Upper lobe of right lung (tissue), 1 donor: ENCODE results near the gene QSOX2. TPM values are rescaled to one million over a fixed set of nuclear protein-coding genes. Genes with fewer than 3 reads are reported as not detected.
"Not testable (repeated sequence)": the region's sequence is repeated elsewhere in the genome, so short reads cannot be mapped to it uniquely, and the experiment has no call there.

Experiments used
- ATAC-seq: fragments of 200-7000 bp; cut with Tn5 transposase; one replicate; pipeline ENCODE4 v1.9.1; 2020; ENCODE audit warnings: mild to moderate bottlenecking, moderate library complexity
- DNase-seq: peaks from one replicate; pipeline ENCODE4 v3.0.0-alpha.2; 2020
- H3K27ac ChIP-seq: fragments of 200-600 bp; one replicate; pipeline ENCODE4 v1.8.0; 2022
- H3K27me3 ChIP-seq: fragments of 200-600 bp; one replicate; pipeline ENCODE4 v1.8.0; 2022; ENCODE audit warnings: mild to moderate bottlenecking
- H3K36me3 ChIP-seq: fragments of 200-600 bp; one replicate; pipeline ENCODE4 v1.8.0; 2022
- H3K4me1 ChIP-seq: fragments of 200-600 bp; one replicate; pipeline ENCODE4 v1.8.0; 2022
- H3K4me3 ChIP-seq: fragments of 200-600 bp; one replicate; pipeline ENCODE4 v1.8.0; 2022; ENCODE audit warnings: mild to moderate bottlenecking
- H3K9me3 ChIP-seq: fragments of 200-600 bp; one replicate; pipeline ENCODE4 v1.8.0; 2022
- intact Hi-C: fragments of 100-400 bp; cut with DNase I; formaldehyde crosslinking; loops from one replicate; pipeline ENCODE4 v1.11.0; 2022
- total RNA-seq: library from RNA; stranded (reverse); fragmentation: NEBNext Ultra II Directional; extraction: Animal tissue kit (Norgen Biotek cat#: 25700); gene quantifications from one replicate; pipeline ENCODE4 v1.2.1, GENCODE V29; 2021
- TF ChIP-seq, protein P1 (sequence below): fragments of 200-600 bp; IDR thresholded peaks from one replicate; pipeline ENCODE4 v1.8.0; 2022; ENCODE audit warnings: antibody characterized with exemption
- donor health status: DM: no; HTN: yes; CAD: no; lungs with severe emphysema.

Gene QSOX2
- total RNA-seq, 1 donor from 2014 or later, result 13.1 TPM

DNA sequence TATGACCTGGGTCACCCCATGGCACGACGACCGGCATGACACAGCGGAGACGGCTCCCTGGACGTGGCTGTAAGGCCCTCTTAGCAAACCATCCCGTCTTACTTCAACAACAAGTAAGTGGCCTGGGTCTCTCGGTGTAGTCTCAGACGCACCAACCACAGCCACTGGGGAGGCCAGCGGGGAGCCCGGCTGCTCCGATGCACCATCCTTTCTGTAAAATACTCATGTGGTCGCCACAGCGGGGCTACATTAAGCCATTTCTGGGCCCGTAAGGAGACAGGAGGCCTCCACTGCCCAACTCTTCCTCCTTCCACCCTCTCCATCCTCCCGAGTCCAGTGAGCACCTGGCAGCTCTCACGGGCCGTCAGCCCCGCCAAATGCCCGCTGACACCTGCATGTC lies 4.7 kb downstream of the QSOX2 start:
- ATAC-seq, result no peak
- Histone ChIP-seq H3K27ac (no peak overlapping the region), H3K27me3 (no peaks in the 10 kb centered on the region), H3K9me3 (no peaks in the 10 kb centered on the region), H3K36me3 (peaks cover 6% of the 10 kb centered on the region), H3K4me1 (peaks cover 27% of the 10 kb centered on the region), H3K4me3 (no peak overlapping the region)
- TF ChIP-seq, protein P1, sequence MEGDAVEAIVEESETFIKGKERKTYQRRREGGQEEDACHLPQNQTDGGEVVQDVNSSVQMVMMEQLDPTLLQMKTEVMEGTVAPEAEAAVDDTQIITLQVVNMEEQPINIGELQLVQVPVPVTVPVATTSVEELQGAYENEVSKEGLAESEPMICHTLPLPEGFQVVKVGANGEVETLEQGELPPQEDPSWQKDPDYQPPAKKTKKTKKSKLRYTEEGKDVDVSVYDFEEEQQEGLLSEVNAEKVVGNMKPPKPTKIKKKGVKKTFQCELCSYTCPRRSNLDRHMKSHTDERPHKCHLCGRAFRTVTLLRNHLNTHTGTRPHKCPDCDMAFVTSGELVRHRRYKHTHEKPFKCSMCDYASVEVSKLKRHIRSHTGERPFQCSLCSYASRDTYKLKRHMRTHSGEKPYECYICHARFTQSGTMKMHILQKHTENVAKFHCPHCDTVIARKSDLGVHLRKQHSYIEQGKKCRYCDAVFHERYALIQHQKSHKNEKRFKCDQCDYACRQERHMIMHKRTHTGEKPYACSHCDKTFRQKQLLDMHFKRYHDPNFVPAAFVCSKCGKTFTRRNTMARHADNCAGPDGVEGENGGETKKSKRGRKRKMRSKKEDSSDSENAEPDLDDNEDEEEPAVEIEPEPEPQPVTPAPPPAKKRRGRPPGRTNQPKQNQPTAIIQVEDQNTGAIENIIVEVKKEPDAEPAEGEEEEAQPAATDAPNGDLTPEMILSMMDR, result no peak
- intact Hi-C loops, result no loop called here
- DNase-seq, result no peak

DNA sequence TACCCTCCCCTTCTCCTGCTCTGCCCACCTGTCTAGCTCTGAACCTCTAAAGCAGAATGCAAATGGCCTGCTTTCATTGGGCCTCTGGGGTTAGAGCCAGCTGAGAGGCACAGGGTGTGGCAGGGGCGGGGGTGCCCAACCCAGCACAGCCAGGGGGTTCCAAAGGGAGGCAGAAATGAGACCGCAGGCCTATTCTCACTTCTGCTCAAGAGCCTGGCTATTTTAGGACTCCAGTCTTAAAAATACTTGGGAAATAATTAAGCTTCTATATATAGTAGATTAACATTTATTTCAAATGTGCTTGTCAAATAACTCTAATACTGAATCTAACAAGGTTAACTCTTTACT lies 5.7 kb downstream of the QSOX2 start:
- H3K27me3 ChIP-seq, result no peaks in the 10 kb centered on the region
- peak; percentile 9 for ATAC-seq
- peaks cover 25% of the 10 kb centered on the region for H3K4me1 ChIP-seq
- no peaks in the 10 kb centered on the region for H3K9me3 ChIP-seq
- no peak overlapping the region for H3K27ac ChIP-seq
- intact Hi-C loops, result no loop called here
- TF ChIP-seq, protein P1, result no peak
- H3K4me3 ChIP-seq, result no peak overlapping the region
- no peak for DNase-seq
- H3K36me3 ChIP-seq, result peaks cover 6% of the 10 kb centered on the region

DNA sequence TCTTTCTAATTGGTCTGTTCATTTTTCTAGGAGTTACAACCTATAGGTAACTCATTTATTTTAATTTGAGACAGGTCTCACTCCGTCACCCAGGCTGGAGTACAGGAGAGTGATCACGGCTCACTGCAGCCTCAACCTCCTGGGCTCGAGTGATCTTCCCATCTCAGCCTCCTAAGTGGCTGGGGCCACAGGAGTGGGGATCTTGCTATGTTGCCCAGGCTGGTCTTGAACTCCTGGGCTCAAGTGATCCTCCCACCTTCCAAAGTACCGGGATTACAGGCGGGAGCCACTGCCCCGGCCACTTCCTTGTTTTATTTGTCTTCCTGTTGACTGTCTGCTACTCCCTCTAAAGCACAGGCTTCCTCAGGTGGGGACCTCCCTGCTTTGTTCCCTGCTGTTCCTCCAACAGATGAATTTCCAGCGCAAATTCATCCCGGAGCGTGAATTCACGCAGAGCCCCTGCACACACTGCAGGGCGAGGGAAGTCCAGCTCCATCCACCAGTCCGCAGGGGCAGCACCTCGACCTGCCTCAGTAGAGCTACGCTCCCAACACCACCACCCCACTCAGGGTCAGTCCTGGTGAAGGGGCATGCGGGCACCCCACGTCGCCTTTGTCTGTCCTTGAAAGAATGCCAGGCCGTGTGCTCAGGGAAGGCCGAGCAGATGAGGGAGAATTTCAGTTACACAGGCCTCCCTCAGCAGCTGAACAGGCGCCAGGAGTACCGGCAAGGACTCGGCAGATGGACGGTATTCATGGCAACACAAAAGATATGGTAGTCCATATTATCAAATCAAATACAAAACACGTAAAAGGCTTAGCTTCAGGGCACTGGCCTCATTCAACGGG lies 6.3 kb downstream of the QSOX2 start:
- Histone ChIP-seq H3K9me3 (no peaks in the 10 kb centered on the region), H3K4me1 (peaks cover 19% of the 10 kb centered on the region), H3K36me3 (peaks cover 6% of the 10 kb centered on the region), H3K4me3 (no peak overlapping the region), H3K27me3 (no peaks in the 10 kb centered on the region), H3K27ac (no peak overlapping the region)
- TF ChIP-seq, protein P1, result no peak
- ATAC-seq (no peak), DNase-seq (no peak)
- intact Hi-C loops, result no loop called here

DNA sequence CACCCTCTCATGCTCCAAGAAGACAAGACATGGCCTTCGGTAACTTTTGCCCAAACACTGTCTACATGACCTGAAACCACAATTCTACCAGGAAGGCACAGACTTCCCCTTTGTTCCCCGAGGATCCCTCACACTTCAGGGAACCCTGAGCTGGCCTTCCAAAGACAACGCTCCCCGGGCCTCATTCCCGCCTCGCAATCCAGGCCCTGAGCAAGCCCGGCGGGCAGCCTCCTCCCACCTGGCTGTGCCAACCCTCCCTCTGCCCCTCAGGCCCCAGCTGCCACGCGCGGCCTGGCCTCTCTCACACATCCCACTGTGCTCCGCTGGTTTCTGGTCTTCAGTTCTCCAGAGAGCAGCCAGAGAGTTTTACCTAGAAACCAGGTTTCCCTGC lies 7.3 kb downstream of the QSOX2 start:
- no peak for DNase-seq
- Histone ChIP-seq H3K27me3 (no peaks in the 10 kb centered on the region), H3K27ac (no peak overlapping the region), H3K4me3 (no peak overlapping the region), H3K36me3 (peaks cover 6% of the 10 kb centered on the region), H3K9me3 (no peaks in the 10 kb centered on the region), H3K4me1 (peaks cover 9% of the 10 kb centered on the region)
- intact Hi-C loops, result no loop called here
- TF ChIP-seq, protein P1, result no peak
- ATAC-seq, result no peak

DNA sequence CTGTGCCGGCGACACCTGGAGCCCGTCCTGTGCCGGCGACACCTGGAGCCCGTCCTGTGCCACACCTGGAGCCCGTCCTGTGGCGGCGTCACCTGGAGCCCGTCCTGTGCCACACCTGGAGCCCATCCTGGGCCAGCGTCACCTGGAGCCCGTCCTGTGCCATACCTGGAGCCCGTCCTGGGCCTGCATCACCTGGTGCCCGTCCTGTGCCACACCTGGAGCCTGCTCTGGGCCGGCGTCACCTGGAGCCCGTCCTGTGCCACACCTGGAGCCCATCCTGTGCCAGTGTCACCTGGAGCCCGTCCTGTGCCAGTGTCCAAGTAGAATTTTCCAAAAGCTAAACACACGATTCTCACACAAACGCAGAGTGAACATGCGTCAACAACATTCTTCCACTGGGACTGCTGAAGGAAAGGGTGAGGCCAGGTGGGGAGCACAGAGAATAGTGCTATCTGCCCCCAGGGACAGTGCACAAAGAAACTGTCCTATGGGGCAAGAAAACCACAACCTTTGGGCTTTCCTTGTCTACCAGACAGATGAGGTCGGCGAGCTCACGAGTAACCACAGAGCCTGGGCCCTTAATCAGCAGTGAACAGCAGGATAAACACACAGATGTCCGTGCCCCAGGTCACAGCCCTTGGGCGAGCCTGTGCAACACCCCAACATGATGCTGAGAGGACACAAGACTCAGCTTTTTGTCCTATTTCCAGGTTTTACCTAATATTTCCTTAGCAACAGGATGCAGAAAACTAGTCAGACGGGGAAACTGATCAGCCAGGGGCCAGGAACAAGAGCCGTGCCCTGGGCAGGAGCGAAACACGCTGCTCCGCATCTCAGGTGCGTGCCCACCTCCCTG lies 7.9 kb downstream of the QSOX2 start:
- H3K4me3 ChIP-seq, result no peak overlapping the region
- TF ChIP-seq, protein P1, result no peak
- H3K27ac ChIP-seq, result no peak overlapping the region
- H3K36me3 ChIP-seq, result peaks cover 6% of the 10 kb centered on the region
- intact Hi-C loops, result no loop called here
- DNase-seq (no peak), ATAC-seq (no peak)
- no peaks in the 10 kb centered on the region for H3K27me3 ChIP-seq
- no peaks in the 10 kb centered on the region for H3K9me3 ChIP-seq
- peaks cover 5% of the 10 kb centered on the region for H3K4me1 ChIP-seq

DNA sequence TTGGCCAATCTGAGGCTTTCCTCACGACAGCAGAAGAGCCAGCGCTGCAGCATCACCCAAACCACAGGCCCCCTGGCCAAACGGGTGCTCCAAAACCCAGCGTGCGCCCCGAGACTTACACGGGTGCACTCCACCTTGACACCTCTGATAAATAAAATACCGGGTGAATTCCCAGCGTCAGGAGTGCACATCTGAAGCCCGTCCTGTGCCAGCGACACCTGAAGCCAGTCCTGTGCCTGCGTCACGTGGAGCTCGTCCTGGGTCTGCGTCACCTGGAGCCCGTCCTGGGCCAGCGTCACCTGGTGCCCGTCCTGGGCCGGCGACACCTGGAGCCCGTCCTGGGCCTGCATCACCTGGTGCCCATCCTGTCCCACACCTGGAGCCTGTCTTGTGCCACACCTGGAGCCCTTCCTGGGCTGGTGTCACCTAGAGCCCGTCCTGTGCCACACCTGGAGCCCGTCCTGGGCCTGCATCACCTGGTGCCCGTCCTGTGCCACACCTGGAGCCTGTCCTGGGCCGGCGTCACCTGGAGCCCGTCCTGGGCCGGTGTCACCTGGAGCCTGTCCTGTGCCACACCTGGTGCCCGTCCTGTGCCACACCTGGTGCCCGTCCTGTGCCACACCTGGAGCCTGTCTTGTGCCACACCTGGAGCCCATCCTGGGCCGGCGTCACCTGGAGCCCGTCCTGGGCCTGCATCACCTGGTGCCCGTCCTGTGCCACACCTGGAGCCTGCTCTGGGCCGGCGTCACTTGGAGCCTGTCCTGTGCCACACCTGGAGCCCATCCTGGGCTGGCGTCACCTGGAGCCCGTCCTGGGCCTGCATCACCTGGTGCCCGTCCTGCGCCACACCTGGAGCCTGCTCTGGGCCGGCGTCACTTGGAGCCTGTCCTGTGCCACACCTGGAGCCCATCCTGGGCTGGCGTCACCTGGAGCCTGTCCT lies 8.9 kb downstream of the QSOX2 start:
- H3K27ac ChIP-seq, DNase-seq, intact Hi-C loops, ATAC-seq, H3K27me3 ChIP-seq, H3K9me3 ChIP-seq, H3K4me1 ChIP-seq, H3K36me3 ChIP-seq, H3K4me3 ChIP-seq: not testable (repeated sequence)
